ENCODE data around the gene PHF5A. TPM values are rescaled to one million over a fixed set of nuclear protein-coding genes. Genes with fewer than 3 reads are reported as not detected.

Gene PHF5A
- total and polyA plus RNA-seq, 3 experiments from 2014 or later, result 24.9 to 125 (median 120) TPM

DNA sequence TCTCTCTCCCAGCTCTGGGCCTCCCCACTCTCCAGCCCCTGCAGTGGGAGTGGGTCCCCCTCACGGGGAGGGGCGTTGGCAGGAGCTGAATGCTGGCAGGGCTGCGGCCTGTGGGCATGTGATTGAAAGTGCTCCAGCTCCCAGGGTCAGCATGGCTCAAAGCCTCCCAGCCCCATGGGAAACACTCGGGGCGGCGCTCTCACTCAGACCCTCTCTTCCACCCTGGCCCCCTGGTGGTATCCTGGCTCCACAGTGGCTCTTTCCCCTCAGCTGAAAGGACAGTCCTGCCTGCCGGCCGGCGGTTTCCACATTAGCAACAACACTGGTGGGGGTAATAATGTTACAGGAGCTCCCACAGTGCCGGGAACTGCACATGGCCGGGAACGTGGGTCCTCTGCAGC lies 40.3 kb upstream of the PHF5A start:
- Mint-ChIP-seq H3K4me1 (peaks cover 0 to 5% (median 4%) of the 10 kb centered on the region in 3 donors), H3K27me3 (no peaks in the 10 kb centered on the region), H3K4me3 (no peak overlapping the region), H3K9me3 (no peaks in the 10 kb centered on the region), H3K36me3 (peaks cover 5 to 77% (median 13%) of the 10 kb centered on the region in 3 donors), H3K27ac (peak overlapping the region in 1 of 8 donors; percentile 28)
- CTCF ChIA-PET, result interaction anchor here (1.2 kb wide), 1 partner anchor 106 kb away, joined by 3 read pairs; no protein-coding TSS in a partner anchor
- DNase-seq, result peak in 1 of 5 donors; percentile 13
- Histone ChIP-seq H3K27me3 (ENCODE audit: insufficient read depth, low read length, poor library complexity, severe bottlenecking) (no peaks in the 10 kb centered on the region), H3K4me3 (ENCODE audit: low read length) (no peak overlapping the region), H3K4me1 (ENCODE audit: insufficient read depth, low read length) (no peaks in the 10 kb centered on the region), H3K9me3 (ENCODE audit: low read length) (no peaks in the 10 kb centered on the region), H3K36me3 (ENCODE audit: insufficient read depth, low read length) (peaks cover 21% of the 10 kb centered on the region), H3K27ac (ENCODE audit: low read depth, low read length) (no peak overlapping the region)
- POLR2A ChIA-PET, result no interaction called here

DNA sequence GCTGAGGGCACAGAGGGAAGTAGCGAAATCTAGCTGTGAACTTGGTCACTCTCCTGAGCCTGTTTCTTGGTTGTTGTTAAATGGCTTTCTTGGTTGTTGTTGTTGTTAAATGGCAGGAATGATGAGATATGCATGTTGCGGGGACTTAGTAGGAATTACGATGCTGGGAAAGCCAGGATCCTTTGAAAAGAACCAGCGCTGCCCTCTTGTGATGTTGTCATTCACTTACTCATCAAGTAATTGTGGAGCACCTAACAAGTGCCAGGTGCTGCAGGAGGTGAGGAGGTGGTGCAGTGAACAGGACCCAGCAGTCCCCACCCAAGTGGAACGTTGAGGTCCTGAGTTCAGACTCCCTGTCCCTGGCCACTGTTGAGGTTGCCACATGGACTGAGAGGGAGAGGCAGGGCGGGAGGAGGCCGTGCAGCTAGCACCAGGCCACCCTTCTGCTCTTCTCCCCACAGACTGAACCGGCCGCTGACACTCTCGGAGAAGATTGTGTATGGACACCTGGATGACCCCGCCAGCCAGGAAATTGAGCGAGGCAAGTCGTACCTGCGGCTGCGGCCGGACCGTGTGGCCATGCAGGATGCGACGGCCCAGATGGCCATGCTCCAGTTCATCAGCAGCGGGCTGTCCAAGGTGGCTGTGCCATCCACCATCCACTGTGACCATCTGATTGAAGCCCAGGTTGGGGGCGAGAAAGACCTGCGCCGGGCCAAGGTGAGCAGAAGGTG lies 39.0 kb upstream of the PHF5A start:
- no peak overlapping the region for H3K27ac Mint-ChIP-seq
- peaks cover 15% of the 10 kb centered on the region for H3K36me3 ChIP-seq (ENCODE audit: insufficient read depth, low read length)
- H3K27me3 Mint-ChIP-seq, result no peaks in the 10 kb centered on the region
- H3K9me3 ChIP-seq (ENCODE audit: low read length), result no peaks in the 10 kb centered on the region
- no peaks in the 10 kb centered on the region for H3K4me1 ChIP-seq (ENCODE audit: insufficient read depth, low read length)
- H3K4me3 ChIP-seq (ENCODE audit: low read length), result no peak overlapping the region
- POLR2A ChIA-PET, result no interaction called here
- H3K9me3 Mint-ChIP-seq, result no peaks in the 10 kb centered on the region
- no peak overlapping the region for H3K27ac ChIP-seq (ENCODE audit: low read depth, low read length)
- H3K4me1 Mint-ChIP-seq, result peaks cover 0 to 5% (median 4%) of the 10 kb centered on the region in 3 donors
- H3K36me3 Mint-ChIP-seq, result peaks cover 5 to 72% (median 11%) of the 10 kb centered on the region in 3 donors
- H3K4me3 Mint-ChIP-seq, result no peak overlapping the region
- DNase-seq, result no peak
- CTCF ChIA-PET, result no interaction called here
- no peaks in the 10 kb centered on the region for H3K27me3 ChIP-seq (ENCODE audit: insufficient read depth, low read length, poor library complexity, severe bottlenecking)

- no peak overlapping the region for H3K4me3 ChIP-seq (ENCODE audit: low read length)
- peaks cover 5 to 74% (median 12%) of the 10 kb centered on the region in 3 donors for H3K36me3 Mint-ChIP-seq
- peaks cover 0 to 5% (median 4%) of the 10 kb centered on the region in 3 donors for H3K4me1 Mint-ChIP-seq
- H3K36me3 ChIP-seq (ENCODE audit: insufficient read depth, low read length), result peaks cover 23% of the 10 kb centered on the region
- H3K27me3 ChIP-seq (ENCODE audit: insufficient read depth, low read length, poor library complexity, severe bottlenecking), result no peaks in the 10 kb centered on the region
- H3K9me3 Mint-ChIP-seq, result no peaks in the 10 kb centered on the region
- no peak for DNase-seq
- no peaks in the 10 kb centered on the region for H3K9me3 ChIP-seq (ENCODE audit: low read length)
- H3K27me3 Mint-ChIP-seq, result no peaks in the 10 kb centered on the region
- CTCF ChIA-PET, result interaction anchor here (1.0 to 1.6 kb wide), 3 partner anchors 12 to 102 kb away, joined by 3 to 4 read pairs (median 3); no protein-coding TSS in a partner anchor
- peak overlapping the region in 1 of 8 donors; percentile 36 for H3K27ac Mint-ChIP-seq
- POLR2A ChIA-PET, result interaction anchor here (0.6 to 0.8 kb wide), 2 partner anchors 15 to 21 kb away, joined by 4 read pairs; no protein-coding TSS in a partner anchor
- no peak overlapping the region for H3K4me3 Mint-ChIP-seq
- H3K4me1 ChIP-seq (ENCODE audit: insufficient read depth, low read length), result no peaks in the 10 kb centered on the region
- H3K27ac ChIP-seq (ENCODE audit: low read depth, low read length), result no peak overlapping the region
These were observed 37.2 kb upstream of the PHF5A start for GRCh38 chr22:41505511-41506220.

- Histone ChIP-seq H3K4me1 (ENCODE audit: insufficient read depth, low read length) (no peaks in the 10 kb centered on the region), H3K27ac (ENCODE audit: low read depth, low read length) (no peak overlapping the region), H3K4me3 (ENCODE audit: low read length) (no peak overlapping the region), H3K27me3 (ENCODE audit: insufficient read depth, low read length, poor library complexity, severe bottlenecking) (no peaks in the 10 kb centered on the region), H3K36me3 (ENCODE audit: insufficient read depth, low read length) (peaks cover 24% of the 10 kb centered on the region), H3K9me3 (ENCODE audit: low read length) (no peaks in the 10 kb centered on the region)
- peak overlapping the region in 1 of 8 donors; percentile 70 for H3K27ac Mint-ChIP-seq
- peaks cover 0 to 5% (median 4%) of the 10 kb centered on the region in 3 donors for H3K4me1 Mint-ChIP-seq
- H3K27me3 Mint-ChIP-seq, result no peaks in the 10 kb centered on the region
- no peak overlapping the region for H3K4me3 Mint-ChIP-seq
- ChIA-PET CTCF (interaction anchor here (1.0 to 1.6 kb wide), 2 partner anchors 22 to 101 kb away, joined by 3 read pairs; no protein-coding TSS in a partner anchor), POLR2A (interaction anchor here (0.8 kb wide), 1 partner anchor 14 kb away, joined by 4 read pairs; no protein-coding TSS in a partner anchor)
- DNase-seq, result no peak
- peaks cover 5 to 71% (median 13%) of the 10 kb centered on the region in 3 donors for H3K36me3 Mint-ChIP-seq
- H3K9me3 Mint-ChIP-seq, result no peaks in the 10 kb centered on the region
These were observed 36.3 kb upstream of the PHF5A start for GRCh38 chr22:41504816-41505215.

DNA sequence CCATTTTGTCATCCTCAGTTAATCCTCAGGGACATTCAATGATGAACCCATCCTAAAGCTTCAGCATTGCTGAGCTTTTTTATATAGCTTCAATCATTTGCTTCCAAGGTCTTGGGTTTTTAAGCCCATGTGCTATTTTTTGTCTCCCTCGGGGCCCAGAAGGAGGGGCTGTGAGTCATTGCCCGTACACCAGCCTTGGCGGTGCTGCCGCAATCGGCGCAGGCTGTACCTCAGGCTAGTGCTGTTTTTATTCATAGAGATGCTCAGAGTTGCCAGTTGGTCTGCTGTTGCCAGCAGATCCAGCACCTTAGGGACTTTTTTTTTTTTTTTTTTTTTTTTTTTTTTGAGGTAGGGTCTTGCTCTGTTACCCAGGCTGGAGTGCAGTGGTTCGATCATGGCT lies 35.9 kb upstream of the PHF5A start:
- H3K27me3 ChIP-seq (ENCODE audit: insufficient read depth, low read length, poor library complexity, severe bottlenecking), result no peaks in the 10 kb centered on the region
- Mint-ChIP-seq H3K27me3 (no peaks in the 10 kb centered on the region), H3K27ac (no peak overlapping the region), H3K4me3 (no peak overlapping the region), H3K36me3 (peaks cover 2 to 73% (median 11%) of the 10 kb centered on the region in 3 donors), H3K4me1 (peaks cover 2 to 3% (median 2%) of the 10 kb centered on the region in 3 donors), H3K9me3 (no peaks in the 10 kb centered on the region)
- H3K4me1 ChIP-seq (ENCODE audit: insufficient read depth, low read length), result no peaks in the 10 kb centered on the region
- no peak overlapping the region for H3K4me3 ChIP-seq (ENCODE audit: low read length)
- no peak for DNase-seq
- ChIA-PET POLR2A (no interaction called here), CTCF (interaction anchor here (1.6 kb wide), 1 partner anchor 23 kb away, joined by 3 read pairs; no protein-coding TSS in a partner anchor)
- no peaks in the 10 kb centered on the region for H3K9me3 ChIP-seq (ENCODE audit: low read length)
- no peak overlapping the region for H3K27ac ChIP-seq (ENCODE audit: low read depth, low read length)
- H3K36me3 ChIP-seq (ENCODE audit: insufficient read depth, low read length), result peaks cover 27% of the 10 kb centered on the region

- H3K4me3 Mint-ChIP-seq, result no peak overlapping the region
- no peaks in the 10 kb centered on the region for H3K27me3 Mint-ChIP-seq
- H3K27ac ChIP-seq (ENCODE audit: low read depth, low read length), result no peak overlapping the region
- no peaks in the 10 kb centered on the region for H3K9me3 Mint-ChIP-seq
- CTCF ChIA-PET, result interaction anchor here (0.6 to 1.6 kb wide), 5 partner anchors 34 to 99 kb away, joined by 3 to 12 read pairs (median 4); no protein-coding TSS in a partner anchor
- H3K4me3 ChIP-seq (ENCODE audit: low read length), result no peak overlapping the region
- DNase-seq, result peak in 2 of 5 donors; percentile 11 to 13
- H3K36me3 ChIP-seq (ENCODE audit: insufficient read depth, low read length), result peaks cover 22% of the 10 kb centered on the region
- no peaks in the 10 kb centered on the region for H3K4me1 ChIP-seq (ENCODE audit: insufficient read depth, low read length)
- no peak overlapping the region for H3K27ac Mint-ChIP-seq
- no peaks in the 10 kb centered on the region for H3K9me3 ChIP-seq (ENCODE audit: low read length)
- no peaks in the 10 kb centered on the region for H3K27me3 ChIP-seq (ENCODE audit: insufficient read depth, low read length, poor library complexity, severe bottlenecking)
- peaks cover 0 to 60% (median 5%) of the 10 kb centered on the region in 3 donors for H3K36me3 Mint-ChIP-seq
- H3K4me1 Mint-ChIP-seq, result peaks cover 3 to 6% (median 5%) of the 10 kb centered on the region in 3 donors
- POLR2A ChIA-PET, result interaction anchor here (0.7 kb wide), 1 partner anchor 56 kb away, joined by 3 read pairs; no protein-coding TSS in a partner anchor
These were observed 32.7 kb upstream of the PHF5A start for GRCh38 chr22:41501209-41501608.

- Mint-ChIP-seq H3K27me3 (no peaks in the 10 kb centered on the region), H3K27ac (peak overlapping the region in 2 of 8 donors; percentile 10 to 77), H3K36me3 (peaks cover 0 to 56% (median 5%) of the 10 kb centered on the region in 3 donors), H3K4me1 (peaks cover 3 to 6% (median 5%) of the 10 kb centered on the region in 3 donors), H3K4me3 (no peak overlapping the region), H3K9me3 (no peaks in the 10 kb centered on the region)
- Histone ChIP-seq H3K4me3 (ENCODE audit: low read length) (no peak overlapping the region), H3K27me3 (ENCODE audit: insufficient read depth, low read length, poor library complexity, severe bottlenecking) (no peaks in the 10 kb centered on the region), H3K9me3 (ENCODE audit: low read length) (no peaks in the 10 kb centered on the region), H3K36me3 (ENCODE audit: insufficient read depth, low read length) (peaks cover 18% of the 10 kb centered on the region), H3K4me1 (ENCODE audit: insufficient read depth, low read length) (no peaks in the 10 kb centered on the region), H3K27ac (ENCODE audit: low read depth, low read length) (no peak overlapping the region)
- ChIA-PET CTCF (interaction anchor here (1.0 to 1.6 kb wide), 2 partner anchors 35 to 97 kb away, joined by 4 to 12 read pairs; no protein-coding TSS in a partner anchor), POLR2A (no interaction called here)
- no peak for DNase-seq
These were observed 31.8 kb upstream of the PHF5A start for GRCh38 chr22:41500303-41500702.

All from CD8-positive, alpha-beta memory T cell (primary cell).